GM20431 (cell line): Measurements from ENCODE around the gene SYNJ2.

Source experiments
- in situ Hi-C: fragments of 300-500 bp; cut with MseI, MboI; formaldehyde crosslinking; loops from one replicate; pipeline ENCODE4 v1.15.0; 2020; ENCODE audit warnings: low sequenced_read_pairs; ENCODE audit not compliant: unreplicated experiment

SYNJ2 gene

DNA sequence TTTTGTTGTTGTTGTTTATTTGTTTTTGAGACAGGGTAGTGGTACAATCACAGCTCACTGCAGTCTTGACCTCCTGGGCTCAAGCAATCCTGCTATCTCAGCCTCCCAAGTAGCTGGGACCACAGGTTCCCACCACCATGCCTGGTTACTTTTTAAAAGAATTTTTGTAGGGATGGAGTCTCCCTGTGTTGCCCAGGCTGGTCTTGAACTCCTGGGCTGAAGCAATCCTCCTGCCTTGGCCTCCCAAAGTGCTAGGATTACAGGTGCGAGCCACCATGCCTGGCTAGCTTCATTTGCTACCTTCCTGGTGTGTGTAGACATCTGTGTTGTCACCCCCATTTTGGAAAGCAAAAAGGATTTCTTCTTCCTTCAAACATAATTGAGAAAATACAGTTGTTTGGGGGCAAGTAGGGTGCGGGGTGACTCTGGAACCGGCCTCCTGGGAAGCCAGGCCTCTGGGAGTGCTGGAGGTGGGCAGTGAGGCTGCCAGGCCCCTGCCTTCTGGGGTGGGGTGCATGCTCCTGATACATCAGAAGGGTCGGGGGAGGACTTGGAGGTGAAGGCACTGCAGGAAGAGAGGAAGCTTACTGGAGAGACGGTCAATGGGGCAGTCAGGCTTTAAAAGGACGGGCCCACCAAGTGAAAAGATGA lies 28.4 kb downstream of the SYNJ2 start:
- in situ Hi-C loops, result no loop called here

DNA sequence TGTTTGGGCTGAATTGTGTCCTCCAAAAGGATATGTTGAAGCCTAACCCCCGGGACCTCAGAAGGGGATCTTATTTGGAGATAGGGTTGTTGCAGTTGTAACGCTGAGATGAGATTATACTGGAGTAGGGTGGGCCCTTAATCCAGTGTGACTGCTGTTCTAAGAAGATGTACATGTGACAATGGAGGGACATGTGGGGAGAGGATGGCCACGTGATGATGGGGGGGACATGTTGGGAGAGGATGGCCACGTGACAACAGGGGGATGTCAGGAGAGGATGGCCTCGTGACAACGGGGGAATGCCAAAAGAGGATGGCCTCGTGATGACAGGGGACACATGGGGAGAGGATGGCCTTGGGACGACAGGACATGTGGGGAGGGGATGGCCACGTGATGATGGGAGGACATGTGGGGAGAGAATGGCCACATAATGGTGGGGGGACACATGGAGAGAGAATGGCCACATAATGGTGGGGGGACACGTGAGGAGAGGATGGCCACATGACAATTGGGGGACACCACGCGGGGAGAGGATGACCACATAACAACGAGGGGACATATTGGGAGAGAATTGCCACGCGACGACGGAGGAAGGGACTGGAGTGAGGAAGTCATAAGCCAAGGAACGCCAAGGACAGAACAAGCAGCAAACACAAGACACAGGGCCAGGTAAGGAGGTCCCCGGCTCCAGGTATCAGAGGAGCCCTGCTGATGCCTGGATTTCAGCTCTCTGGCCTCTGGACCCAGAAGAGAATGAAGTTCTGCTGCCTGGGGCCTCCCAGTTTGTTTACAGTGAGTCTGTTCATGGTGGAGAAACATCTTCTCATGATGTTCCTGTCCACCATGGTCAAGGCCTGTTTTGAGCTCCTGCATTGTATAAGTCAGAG lies 29.2 kb downstream of the SYNJ2 start:
- in situ Hi-C loops, result no loop called here

DNA sequence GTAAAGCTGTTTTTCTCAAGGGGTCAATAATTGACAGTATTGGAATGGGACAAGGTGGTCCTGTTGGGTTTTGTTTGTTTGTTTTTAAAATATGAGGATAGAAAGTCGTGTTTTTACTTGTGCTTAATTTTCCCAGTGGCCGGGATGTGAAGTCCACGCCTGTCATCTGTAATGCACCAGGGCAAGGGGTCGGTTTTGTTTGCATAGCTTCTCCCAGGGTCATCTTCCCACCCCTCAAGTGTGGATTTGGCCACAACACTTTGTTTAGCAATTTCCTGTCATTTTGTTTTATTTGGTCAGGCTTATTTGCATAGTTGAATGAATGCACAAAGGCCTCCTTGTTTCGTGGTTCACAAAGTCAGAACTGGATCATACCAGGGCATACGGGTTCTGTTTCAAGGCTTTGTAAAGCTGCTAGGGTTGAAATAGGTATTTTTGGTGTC lies 29.8 kb downstream of the SYNJ2 start:
- in situ Hi-C loops, result no loop called here

DNA sequence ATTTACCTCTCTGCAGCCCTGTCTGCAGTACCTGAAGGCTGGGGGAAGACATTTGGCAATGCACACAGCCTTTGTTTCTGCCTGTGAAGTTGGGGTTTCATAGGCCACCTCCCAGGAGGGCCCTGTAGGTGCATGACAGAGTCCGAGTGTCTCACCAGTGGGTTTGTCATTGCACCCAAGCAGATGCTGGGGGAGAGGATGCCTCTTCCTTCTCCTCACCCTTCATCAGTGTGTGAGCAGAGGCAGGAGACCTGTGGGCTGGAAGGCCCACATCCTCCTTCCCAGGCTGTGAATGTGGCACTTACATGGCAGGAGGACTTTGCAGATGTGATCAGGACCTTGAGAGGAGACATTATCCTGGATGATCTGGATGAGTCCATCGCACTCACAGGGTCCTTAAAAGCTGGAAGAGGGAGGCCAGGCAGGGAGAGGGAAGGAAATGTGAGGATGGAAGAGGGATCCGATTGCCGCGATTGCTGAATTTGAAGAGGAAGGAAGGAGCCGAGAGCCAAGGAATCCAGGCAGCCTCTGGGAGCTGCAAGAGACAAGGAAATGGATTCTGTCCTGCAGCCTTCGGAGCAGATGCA lies 30.4 kb downstream of the SYNJ2 start:
- in situ Hi-C loops, result no loop called here

DNA sequence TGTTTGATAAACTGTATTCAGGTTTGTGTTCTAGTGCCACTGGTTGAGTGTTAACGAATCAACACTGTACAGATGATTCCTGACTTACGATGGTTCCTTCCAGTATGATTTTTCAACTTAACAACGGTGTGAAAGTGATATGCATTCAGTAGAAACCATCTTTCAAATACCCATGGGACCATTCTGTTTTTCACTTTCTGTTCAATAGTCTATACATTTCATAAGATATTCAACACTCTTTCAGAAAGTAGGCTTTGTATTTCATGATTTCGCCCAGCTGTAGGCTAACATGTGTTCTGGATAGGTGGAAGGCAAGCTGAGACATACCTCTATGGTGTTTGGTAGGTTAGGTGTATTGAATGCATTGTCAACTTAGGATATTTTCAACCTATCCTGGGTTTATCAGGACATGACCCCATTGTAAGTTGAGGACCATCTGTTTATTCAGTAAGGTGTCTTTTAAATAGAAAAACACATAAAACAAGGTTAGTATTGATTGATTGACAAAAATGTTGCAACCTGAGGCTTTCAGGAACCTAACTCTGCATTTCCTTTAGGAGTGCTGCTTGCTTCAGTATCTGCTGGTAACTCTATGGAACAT lies 32.3 kb downstream of the SYNJ2 start:
- in situ Hi-C loops, result no loop called here

DNA sequence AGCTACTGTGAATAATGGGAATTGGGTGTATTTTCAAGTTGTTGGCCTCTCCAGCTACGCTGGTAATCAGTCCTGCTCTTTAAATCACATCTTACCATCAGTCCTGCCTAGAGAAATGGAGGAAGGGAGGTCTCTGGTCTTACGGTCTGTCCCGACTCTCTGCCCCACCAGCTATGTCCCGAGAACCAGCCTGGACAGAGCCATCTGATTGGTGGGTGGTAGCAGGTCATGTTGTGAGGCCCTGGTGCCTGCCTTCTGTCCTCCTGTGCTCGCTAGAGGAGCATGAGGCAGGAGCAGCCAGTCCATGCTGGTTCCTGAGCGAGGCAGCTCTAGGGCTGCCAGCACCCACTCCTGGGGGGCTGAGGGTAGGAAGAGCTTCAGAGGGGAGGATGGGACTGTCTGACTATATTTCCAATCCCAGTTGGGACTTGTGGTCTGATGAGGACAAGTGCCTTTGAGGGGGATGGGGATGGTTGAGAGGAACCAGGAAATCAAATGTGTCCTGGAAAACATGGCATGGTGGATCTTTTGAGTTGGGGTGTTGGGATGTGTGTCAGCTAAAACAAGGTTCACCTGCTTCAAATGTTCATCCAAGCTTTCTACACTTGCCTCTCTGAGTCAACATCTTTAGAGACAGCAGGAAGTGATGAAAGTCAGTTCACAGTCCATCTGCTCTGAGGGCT lies 33.0 kb downstream of the SYNJ2 start:
- in situ Hi-C loops, result no loop called here

DNA sequence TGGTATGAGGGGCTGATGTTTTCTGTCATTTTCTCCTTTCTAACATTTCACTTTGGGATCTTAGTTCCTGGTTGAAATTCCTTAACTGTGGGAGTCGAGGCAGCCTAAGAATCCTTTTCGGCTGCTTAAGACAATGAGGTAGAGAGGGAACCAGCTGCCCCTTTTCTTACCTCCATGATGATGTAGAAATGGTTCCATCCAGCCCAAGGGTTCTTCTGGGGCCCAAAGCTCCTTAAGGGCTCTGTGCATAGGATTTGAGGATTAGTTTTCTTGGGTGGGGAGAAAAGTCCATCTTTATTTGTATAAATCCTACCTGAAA lies 33.5 kb downstream of the SYNJ2 start:
- in situ Hi-C loops, result no loop called here

DNA sequence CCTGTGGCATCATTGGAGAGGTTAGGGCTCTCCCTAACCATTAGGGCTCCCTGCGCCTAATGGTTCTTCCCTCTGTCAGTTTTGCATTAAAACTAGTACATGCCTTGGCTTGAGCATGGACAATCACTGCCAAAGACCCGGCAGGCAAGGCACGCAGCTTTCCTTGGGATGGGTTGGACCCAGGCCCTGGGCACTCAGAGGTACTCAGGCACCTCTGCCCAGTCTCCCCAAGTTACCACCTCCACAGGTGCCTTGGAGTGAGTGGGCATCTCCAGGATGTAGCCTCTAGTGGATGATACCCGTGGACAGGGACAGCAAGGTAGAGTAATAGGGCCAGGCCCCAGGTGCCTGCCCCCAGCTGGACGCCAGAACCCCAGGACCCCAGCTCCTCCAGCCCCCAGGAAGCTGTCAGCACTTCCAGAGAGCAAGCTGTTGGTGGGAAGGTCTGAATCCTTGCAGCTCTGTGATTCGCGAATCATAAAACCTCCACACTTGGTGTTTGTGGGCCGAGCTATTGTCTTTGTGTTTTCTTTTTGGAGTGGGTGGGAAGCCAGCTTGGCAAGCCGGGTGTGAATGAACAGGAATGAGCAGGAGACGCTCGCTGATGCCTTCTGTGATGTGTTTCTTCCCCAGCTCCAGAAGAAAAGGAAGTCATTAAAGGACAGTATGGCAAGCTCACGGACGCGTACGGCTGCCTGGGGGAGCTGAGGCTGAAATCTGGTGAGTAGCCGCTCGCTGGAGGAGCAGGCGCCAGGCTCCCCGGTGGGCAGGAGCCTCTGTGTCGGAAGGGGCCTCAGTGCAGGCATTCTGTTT lies 35.1 kb downstream of the SYNJ2 start:
- in situ Hi-C loops, result no loop called here

DNA sequence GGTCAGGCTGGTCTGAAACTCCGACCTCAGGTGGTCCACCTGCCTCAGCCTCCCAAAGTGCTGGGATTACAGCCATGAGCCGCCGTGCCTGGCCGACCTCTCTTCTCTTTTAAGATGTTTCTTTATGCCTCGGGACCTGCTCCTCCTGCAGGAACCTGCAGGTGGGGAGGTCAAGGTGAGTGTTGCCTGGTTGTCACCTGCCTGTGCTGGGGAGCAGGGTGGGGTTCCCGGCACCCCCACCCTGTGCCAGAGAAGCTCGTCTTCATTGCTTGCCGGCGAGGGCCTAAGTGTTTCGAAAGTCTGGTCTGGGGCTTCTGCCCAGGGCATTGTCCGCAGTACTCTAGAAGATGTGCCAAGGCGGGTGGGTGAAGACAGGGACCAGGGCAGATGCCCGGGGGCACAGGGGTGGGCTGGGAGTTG lies 36.0 kb downstream of the SYNJ2 start:
- in situ Hi-C loops, result no loop called here

DNA sequence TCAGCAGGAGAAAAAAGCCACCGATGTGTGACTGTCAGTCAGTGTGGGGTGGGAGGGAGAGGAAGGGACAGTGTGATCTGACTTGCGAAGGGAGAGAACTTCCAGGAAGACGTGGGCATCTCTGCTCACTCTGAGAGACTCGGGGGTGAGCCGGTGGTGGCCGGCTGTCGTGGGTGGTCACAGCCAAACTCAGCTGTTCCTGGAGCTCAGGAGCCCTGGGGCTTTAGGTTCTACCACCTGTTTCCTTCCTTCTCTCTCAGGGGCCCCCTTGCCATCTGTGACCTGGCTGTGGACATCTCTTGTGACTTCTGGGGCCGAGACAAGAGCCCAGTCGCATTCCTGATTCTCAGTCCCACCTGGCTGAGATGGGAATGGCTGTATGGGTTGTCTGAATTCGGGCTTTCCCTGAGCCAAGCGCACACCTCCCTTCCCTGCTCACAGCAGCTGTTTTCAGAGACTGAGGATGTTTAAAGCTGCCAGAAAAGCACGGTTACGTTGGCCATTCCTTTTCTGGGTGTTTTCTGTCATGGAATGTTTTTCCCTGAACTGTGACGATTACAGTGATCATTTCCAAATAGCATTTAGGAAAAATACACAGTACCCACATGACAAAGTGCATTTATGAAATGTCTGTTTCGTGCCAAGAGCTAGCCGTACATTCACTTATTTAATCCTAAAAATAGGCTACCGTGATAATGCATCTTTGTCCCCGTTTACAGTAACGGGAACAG lies 36.5 kb downstream of the SYNJ2 start:
- in situ Hi-C loops, result no loop called here

DNA sequence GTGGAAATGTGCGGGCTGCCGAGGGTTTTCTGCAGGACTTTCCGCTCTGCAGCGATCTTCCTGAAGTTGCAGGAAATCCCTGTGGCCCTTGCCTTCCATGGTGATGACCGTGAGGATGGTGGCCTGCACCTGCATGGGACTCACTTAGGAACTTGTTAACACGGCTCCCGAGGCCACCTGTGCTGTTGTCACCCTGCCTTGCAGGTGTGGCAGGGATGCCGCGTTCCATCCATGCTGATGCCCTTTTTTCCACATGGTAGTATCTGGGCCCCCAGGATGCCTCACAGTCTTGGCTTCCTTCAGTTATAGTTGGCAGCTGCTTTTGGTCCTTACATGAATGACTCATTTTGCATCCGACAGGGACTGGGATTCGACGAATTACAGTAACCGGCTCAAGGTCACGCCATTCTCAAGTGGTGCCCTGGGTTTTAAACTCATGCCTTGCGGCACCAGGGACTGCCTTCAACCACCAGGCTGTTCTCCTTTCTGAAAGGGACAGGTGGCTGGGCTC lies 37.2 kb downstream of the SYNJ2 start:
- in situ Hi-C loops, result no loop called here

DNA sequence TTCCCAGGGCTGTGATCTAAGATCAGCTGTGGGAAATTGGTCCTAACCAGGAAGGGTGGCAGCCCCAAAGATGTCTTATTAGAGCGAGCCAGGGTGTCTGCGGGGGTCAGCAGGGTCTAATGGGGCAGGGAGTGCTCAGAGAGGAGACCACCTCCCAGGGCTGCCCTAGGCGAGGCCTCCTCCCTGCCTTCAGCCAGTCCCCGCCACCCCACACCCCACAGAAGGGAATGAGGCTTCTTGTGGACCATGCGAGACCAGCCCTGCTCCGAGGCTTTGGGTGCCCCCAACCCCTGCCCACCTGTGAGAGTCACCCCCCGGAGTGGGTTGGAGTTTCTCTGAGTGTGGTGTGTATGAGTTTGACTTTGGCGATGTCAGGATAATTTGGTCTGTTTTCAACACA lies 37.8 kb downstream of the SYNJ2 start:
- in situ Hi-C loops, result no loop called here

DNA sequence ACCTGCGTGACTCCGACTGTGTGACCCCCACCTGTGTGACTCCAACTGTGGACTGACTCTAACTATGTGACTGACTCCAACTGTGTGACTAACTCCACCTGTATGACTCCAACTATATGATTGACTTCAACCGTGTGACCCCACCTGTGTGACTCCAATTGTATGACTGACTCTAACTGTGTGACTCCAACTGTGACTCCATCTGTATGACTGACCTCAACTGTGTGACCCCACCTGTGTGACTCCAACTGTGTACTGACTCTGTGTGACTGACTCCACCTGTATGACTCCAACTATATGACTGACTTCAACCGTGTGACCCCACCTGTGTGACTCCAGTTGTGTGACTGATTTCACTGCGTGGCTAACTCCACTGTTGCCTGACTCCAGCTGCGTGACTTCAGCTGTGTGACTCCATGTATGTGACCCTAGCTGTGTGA lies 38.6 kb downstream of the SYNJ2 start:
- in situ Hi-C loops, result no loop called here

DNA sequence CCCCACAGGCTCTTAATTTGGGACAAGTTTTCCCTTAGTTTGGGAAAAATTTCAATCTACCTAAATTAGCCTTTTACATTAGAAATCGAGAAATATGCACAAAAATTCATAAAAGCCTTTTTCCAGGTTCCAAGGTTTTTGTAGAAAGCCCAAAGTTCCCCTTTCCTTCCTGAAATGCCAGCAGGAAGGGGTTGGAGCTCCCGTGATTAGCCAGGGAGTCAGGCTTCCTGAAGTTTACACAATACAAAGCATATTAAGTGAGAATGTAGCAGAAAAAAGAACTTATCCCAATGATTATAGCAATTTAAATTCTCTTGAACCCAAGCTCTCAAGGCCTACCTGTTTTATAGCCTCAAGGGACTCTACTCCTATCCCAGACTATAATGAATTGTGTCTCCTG lies 39.1 kb downstream of the SYNJ2 start:
- in situ Hi-C loops, result no loop called here

DNA sequence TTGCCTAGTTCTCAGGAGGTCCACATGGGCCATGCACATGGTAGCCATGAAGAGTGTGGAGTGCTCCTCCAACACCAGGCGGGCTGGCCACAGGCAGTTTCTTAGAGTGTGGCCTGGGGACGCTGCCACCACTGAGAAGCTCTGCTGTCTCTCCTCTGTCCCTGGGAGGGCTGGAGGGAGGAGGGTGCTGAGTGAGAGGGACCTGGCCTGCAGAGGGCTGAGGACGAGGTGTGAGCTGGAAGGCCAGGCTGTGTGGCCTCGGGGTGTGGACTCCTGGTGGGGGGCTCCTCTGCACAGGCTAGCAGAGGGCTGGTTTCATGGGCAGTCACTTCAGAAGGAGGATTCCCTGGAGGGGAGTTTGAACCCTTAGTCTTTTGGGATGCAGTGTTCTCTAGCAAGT lies 39.7 kb downstream of the SYNJ2 start:
- in situ Hi-C loops, result no loop called here

DNA sequence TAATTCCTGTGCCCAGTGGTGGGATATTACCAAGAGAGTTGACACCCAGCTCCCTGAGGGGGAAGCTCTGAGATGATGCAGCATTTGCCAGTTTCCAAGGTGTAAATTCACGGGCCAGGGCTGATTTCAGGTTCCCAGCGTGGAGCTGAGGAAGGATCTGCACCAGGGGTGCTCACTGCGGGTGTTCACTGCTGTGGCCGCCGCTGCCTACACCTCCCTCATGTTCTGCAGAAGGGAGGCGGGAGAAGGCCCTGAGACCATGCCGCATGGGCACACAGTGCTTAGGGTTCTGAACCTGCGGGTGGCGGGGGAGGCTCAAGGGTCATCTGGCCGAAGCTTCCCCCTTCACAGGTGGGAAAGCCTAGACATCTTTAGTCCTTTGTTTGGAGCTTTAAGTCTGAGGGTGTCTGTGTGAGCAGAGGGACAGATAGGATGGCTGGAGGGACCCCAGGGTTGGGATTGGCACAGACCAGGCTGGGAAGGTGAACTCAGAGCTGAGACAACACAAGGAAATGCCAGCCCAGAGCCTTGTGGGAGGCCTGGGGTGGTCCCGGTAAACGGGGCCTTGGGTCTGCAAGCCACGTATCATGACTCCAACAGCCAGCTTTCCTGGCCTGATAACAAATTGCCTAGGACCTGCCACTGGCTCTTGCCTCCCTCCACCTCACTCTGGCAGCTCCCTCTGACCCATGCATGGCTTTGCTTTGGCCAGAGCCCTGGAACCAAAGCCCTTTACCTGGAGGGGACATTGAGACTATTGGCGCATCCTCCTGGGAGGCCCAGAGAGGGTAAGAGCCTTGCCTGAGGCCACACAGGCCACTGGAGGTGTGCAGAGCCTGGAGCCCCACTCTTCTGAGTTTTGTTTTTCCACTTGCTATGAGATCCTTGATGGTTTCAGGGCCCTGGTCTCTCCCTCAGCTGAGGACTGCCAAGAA lies 40.4 kb downstream of the SYNJ2 start:
- in situ Hi-C loops, result no loop called here

DNA sequence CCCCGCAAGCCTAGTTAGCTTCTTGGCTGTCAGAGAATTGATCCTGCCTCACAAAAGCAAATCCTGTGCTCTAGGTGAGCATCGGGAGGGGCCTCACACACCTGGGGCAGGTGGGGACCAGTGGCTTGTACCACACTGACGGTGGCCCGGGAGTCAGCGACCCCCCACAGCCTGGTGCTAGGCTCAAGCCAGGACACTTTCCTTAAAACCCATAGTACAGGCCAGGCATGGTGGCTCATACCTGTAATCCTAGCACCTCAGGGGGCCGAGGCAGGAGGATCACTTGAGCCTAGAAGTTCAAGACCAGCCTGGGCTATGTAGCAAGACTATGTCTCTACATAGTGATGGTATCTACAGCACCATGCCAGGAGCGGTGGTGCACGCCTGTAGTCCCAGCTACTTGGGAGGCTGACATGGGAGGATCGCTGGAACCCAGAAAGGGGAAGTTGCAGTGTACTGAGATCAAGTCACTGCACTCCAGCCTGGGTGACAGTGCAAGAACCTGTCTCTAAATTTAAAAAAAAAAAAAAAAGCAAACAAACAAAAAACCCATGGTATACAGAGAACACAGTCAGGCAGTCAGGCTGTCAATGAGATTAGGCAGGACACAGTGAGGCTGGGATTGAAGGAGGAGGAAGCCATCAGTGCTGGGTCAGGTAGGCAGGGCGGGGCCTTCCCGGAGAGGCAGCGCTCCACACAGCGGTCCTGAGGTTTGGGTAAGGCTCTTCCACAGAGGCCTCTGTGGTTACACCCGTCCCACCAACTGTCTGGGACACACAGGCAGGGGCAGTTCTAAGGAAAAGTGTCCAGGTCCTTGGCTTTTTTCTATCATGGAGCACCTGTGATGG lies 41.3 kb downstream of the SYNJ2 start:
- in situ Hi-C loops, result no loop called here
